HK-2 (cell line): ENCODE results near the gene PRIMPOL.
"Not testable (repeated sequence)": the region's sequence is repeated elsewhere in the genome, so short reads cannot be mapped to it uniquely, and the experiment has no call there.

Experiments
- DNase-seq: peaks from one replicate; pipeline ENCODE4 v3.0.0-alpha.2; 2018; ENCODE audit not compliant: unreplicated experiment

PRIMPOL gene

GRCh38 chr4:184649026-184649970 lies at the start of gene PRIMPOL, which contains the start of gene CASP3:
Gene PRIMPOL, plus strand, starts transcription at chr4:184649738. Its CDS starts 7,403 bp downstream, at chr4:184657141.
Gene CASP3, minus strand, starts transcription at chr4:184649447. Its CDS starts 10,994 bp downstream, at chr4:184638453.
- peak; percentile 99 for DNase-seq

DNA sequence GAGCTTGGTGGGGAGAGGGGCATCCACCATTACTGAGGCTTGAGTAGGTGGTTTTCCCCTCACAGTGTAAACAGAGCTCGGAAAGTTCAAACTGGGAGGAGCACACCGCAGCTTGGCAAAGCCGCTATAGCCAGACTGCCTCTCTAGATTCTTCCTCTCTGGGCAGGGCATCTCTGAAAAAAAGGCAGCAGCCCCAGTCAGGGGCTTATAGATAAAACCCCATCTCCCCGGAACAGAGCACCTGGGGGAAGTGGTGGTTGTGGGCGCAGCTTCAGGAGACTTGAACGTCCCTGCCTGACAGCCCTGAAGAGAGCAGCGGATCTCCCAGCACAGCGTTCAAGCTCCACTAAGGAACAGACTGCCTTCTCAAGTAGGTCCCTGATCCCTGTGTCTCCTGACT lies 48.6 kb upstream of the PRIMPOL start:
- DNase-seq: not testable (repeated sequence)

- DNase-seq: not testable (repeated sequence)
Observed at GRCh38 chr4:184602857-184603256, 46.7 kb upstream of the PRIMPOL start.

- not testable (repeated sequence) for DNase-seq
Observed at GRCh38 chr4:184607429-184607828, 42.1 kb upstream of the PRIMPOL start.

GRCh38 chr4:184612074-184612473 lies 37.5 kb upstream of the PRIMPOL start:
- DNase-seq: no peak

GRCh38 chr4:184613405-184613804 lies 36.1 kb upstream of the PRIMPOL start:
- DNase-seq: no peak

- DNase-seq: no peak
Observed at GRCh38 chr4:184614509-184614908, 35.0 kb upstream of the PRIMPOL start.

DNA sequence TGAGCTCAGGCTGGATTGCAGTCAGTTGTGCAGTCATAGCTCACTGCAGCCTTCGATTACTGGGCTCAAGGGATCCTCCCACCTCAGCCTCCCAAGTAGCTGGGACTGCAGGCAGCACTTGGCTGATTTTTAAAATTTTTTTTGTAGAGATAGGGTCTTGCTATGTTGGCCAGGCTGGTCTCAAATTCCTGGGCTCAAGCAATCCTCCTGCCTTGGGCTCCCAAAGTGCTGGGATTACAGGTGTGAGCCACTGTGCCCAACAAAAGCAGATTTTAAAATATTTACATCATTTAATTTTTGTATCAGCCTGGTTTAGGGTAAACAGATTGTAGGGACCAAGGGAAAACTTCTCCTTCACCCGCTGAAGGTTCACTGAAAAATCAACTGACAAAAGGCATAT lies 33.4 kb upstream of the PRIMPOL start:
- not testable (repeated sequence) for DNase-seq

- DNase-seq: no peak
Observed at GRCh38 chr4:184616633-184617551, 32.6 kb upstream of the PRIMPOL start.

DNA sequence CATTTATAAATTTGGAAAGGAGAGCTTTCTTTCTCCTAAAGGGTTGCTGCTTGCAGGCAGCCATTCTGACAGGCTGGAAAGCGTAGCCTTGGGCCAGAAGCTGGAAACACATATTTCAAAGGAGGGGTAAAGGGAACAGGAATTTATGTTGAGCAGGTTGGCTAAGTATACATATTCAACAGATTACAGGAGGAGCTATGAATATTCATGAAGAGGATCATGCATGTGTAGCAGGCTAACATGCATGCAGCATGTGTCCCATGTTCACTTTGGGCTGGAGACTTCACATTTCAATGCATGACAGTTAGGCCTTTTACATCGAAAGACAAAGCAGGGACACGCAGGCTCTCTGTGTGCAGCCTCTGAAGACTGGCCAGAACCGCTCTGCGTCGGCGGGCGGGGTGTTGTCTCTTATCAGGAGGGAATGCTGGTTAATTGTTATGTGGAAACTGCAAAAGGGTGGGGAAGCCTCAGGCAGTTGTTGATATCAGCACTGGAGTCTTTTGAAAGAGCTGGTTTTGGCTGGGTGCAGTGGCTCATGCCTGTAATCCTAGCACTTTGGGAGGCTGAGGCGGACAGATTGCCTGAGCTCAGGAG lies 31.8 kb upstream of the PRIMPOL start:
- no peak for DNase-seq

DNA sequence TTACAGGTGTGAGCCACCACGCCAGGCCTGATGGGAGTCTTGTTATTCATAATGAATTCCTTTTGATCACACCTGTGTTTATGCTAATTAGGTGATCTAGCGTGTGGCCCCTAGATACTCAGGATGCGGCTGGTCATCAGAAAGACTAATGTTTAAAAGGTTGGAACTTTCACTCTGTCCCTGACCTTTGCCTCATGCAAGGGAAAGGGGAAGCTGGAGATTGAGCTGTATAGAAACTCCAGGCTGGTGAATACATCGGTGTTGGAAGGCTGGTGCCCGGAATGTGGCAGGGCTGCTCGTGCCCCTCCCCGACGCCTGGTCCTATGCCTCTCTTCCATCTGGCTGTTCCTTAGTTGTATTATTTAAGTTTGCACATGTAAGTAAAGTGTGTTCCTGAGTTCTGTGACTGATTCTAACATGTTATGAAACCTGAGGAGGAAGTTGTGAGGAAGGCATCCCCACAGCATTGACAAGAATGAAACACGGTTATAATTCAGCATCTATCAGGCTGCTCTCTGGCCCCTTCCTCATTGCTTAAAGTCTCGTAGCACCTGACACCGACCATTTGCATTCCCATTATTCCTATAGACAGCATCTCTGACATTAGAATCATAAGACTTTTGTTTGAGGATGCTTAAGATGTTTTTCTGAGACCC lies 29.2 kb upstream of the PRIMPOL start:
- DNase-seq: no peak

DNA sequence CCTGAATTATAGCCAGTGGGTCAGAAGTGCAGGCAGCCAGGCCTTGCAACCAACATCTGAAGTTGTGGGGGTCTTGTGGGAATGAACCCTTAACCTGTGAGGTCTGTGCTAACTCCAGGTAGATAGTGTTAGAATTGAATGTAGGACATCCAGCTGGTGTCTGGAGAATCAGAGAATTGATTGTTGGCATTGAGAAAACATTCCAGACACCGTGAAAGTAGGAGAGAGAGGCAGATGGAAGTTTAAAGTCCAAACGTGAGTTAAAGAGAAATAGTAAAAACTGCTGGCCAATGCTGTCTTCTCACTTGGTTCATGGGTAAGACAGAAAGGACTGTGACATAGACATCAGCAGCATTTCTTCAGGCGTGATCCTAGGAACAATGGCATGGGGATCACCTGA lies 28.0 kb upstream of the PRIMPOL start:
- DNase-seq: no peak

DNA sequence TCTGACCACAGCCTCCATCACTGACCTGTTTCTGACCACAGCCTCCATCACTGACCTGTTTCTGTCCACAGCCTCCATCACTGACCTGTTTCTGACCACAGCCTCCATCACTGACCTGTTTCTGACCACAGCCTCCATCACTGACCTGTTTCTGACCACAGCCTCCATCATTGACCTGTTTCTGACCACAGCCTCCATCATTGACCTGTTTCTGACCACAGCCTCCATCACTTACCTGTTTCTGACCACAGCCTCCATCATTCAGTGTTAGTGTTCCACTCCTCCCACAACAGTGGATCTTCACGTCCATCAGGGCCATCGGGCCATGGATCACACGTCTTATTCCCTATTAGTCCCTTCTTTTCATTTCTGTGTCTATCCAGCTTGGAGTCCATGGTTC lies 25.0 kb upstream of the PRIMPOL start:
- not testable (repeated sequence) for DNase-seq

GRCh38 chr4:184624972-184625554 lies 24.5 kb upstream of the PRIMPOL start:
- DNase-seq: no peak

GRCh38 chr4:184625783-184626596 lies 23.5 kb upstream of the PRIMPOL start:
- not testable (repeated sequence) for DNase-seq

- DNase-seq: no peak
Observed at GRCh38 chr4:184628103-184628502, 21.4 kb upstream of the PRIMPOL start.

DNA sequence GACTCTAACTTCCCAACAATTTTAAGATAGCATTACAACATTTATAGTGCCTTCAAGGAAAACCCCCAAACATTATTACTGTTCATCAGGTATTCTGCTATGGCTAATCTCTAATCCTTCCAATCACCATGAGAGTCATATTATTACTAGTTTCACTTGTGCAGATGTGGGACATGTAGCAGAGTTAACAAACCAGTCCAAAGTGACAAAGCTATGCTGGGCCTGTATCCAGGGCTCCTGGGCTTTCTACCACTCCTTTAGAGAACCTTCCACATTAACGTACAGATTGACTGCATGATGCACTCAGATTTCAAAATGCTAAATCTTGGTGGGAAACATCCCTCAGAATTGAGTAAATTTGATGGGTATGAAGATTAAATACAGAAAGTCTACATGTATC lies 16.7 kb upstream of the PRIMPOL start:
- DNase-seq: no peak

DNA sequence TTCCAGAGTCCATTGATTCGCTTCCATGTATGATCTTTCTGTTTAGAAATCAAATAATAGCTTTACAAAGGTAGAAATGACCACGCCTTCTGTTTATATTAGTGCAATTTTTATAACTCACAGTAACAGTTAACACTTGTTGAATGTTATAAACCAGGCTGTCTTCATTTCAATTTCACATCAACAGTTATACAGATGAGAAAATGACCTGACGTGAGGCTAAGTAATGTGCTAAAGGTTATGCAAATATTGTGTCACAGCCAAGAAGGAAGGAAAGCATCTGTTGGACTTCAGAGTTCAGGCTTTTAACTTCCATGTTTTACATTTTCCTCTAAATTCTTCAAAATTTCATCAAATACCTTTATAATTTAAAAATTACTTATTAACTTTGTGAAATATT lies 14.2 kb upstream of the PRIMPOL start:
- DNase-seq: no peak

- DNase-seq: no peak
Observed at GRCh38 chr4:184636144-184636543, 13.4 kb upstream of the PRIMPOL start.

DNA sequence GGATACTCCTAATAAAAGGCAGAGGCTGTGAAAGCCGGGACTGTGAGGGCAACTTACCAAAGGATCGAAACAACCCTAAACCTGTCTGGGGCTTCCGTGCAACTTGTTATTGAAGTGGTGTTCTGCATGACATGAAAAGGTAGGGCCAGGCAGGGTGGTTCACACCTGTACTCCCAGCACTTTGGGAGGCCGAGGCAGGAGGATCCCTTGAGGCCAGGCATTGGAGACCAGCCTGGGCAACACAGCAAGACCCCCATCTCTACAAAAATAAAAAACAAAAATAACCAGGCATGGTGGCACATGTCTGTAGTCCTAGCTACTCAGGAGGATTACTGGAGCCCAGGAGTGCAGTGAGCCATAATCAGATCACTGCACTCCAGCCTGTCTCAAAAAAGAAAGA lies 12.6 kb upstream of the PRIMPOL start:
- no peak for DNase-seq
